ENCODE results near the gene SLC43A2.
"Not testable (repeated sequence)": the region's sequence is repeated elsewhere in the genome, so short reads cannot be mapped to it uniquely, and the experiment has no call there.

Gene SLC43A2

DNA sequence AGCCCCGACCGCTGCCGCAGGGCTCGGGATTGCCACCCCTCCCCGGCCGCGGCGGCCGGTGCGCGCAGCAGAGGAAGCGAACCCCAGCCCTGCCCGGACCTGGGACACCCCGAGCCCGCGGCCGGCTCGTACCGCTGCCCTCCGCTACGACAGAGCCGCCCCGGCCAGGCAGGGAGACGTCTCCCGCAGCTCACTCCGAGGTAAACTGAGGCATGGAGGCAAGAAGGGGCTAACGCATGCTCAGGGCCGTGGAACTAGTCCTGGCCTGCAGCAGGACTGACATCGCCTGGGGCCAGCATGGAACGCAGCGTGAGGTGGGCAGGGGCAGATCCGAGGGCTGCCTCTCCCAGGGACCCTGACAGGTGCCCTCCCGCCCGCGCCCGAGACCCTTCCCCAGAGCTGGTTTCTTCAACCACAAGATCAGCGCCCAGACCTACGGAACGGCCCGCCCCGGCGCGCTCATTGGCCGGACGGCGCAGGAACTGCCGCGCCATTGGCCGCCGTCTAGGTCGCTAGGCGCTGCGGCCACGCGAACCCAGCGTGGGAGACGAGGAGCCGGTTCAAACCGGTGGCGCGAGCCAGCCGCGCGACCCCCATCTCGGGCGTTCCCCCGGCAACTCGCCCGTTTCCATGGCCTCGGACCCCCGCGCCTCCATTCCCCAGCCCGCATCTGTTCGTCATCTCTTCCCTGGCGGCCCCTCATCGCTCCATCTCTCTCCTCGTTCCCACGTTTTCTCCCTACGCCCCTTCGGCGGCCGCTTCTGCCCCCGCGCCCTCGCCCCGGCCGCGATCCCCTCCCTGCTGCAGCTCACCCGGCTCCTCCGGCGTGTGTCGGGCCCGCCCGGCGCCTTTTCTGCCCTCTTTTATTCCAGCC is at the start of gene SLC43A2:
Gene SLC43A2, minus strand, starts transcription at position 853 of the 874 bp plus-strand sequence. CDS start 960 bp downstream, outside the sequence.
- DNase-seq (ENCODE audit: low spot score): peak; percentile 92

DNA sequence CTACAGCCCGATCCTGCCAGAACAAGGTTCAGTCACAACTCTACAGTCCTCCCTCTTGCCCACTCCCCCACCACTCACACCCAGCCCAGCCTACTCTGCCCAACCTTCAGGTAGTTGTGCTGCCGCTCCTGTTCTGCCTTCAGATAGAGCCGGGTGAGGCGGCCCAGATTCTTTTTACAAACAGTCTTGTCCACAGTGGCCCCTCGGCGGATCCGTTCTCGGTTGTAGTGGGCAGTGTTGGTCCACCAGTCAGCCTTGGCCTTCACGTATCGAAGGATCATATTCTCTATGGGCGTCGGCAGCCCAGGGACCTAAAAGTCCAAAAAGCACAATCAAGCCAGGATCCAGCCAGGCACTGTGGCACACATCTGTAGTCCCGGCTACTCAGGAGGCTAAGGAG is 47.8 kb upstream of the SLC43A2 start:
- no peak for DNase-seq (ENCODE audit: low spot score)

DNA sequence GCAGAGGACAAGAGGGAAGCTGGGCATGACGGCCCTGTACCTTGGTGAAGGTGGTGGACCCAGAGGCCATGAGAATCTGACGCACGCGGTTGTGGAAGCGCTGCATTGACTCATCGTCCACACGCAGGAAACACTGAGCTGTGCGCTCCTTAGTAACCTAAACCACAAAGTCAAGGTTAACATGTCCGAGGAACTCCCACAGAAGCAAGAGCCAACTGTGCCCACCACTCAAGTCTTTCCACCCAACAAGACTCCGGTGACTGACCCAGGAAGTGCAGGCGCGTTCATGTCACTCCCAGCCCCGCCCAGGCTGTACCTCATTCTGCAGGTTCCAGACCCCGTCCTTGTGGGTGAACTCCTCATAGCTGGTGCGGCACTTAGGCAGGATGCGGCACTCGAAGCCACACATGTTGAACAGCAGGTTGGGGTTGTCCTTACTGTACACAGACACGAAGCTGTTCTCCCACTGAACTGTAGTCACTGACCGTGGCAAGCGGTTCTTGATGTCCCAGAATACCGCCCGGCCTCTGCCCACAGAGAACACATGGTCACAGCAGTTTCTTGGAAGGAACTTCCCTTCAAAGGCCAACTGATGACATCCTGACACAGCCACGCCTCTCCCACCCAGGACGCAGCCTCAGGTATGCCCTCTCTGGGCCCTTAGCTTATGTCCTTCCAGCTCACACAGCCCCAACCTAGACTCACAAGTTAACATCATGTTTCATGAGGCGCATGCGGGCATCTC is 44.6 kb upstream of the SLC43A2 start:
- DNase-seq (ENCODE audit: low spot score): no peak

DNA sequence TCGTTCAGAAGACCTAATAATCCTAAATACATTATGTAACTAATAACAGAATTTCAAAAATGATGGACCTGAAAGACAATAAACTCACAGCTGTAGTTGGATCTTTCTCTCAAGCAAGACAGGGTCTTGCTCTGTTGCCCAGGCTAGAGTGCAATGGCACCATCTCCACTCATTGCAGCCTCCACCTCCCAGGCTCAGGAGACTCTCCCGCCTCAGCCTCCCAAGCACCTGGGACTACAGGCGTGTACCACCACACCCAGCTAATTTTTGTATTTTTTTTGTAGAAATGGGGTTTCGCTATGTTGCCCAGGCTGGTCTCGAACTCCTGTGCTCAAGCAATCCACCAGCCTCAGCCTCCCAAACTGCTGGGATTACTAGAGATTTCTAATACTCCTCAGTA is 35.3 kb upstream of the SLC43A2 start:
- not testable (repeated sequence) for DNase-seq (ENCODE audit: low spot score)

DNA sequence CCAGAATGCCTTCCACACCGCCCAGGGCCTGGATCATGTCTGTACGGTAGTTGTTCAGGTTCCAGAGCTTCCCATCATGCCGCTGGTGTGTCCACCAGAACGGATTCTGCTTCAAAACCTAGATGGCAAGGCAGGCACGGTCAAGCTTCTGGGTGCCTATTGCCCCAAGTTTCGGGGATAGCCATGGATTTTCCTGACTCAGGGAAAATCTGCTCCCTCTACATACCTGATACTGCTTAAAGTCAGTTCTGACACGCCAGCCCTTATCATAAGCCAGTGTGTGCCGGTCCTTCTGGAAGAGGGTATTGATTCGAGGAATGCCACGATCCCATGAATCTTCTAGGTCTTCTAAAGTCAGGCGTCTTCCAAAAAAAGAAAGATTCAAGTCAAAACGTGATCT is 32.4 kb upstream of the SLC43A2 start:
- no peak for DNase-seq (ENCODE audit: low spot score)

DNA sequence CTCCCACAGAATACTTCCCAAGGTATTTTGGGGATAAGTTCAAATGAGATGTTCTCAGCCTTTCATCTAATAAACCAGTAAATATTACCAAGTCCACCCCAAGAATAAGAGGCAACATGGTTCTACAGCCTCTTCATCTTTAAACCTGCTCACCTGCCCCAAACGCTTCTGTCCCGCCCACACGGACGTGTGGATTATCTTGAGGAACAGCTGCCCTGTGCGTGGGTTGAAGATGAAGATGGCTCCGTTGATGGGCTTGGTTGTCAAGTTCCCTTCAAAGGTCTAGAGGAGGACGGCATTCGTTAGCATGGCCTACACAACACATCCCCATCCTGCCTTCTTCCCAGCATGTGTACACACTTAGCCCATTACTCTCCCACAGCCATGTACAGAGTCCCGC is 29.5 kb upstream of the SLC43A2 start:
- DNase-seq (ENCODE audit: low spot score): no peak

DNA sequence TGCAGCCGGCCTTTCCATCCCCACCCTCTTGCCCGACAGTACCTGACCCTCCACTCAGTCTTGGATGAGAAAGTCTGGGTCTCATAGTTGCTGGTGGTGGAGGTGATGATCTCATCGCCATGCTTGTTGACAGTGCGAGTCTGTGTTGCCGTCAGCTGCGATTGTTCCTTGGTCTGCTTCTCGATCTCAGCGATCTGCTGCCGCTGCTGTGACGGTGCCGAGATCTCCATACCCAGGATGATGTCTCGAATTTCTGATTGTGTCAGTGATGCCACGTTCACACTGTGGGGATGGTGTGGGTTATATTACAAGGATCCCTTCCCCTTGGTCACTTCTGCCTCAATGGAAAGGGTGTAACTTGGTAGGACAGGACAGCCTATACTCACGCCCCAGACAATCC is 25.1 kb upstream of the SLC43A2 start:
- DNase-seq (ENCODE audit: low spot score): no peak

DNA sequence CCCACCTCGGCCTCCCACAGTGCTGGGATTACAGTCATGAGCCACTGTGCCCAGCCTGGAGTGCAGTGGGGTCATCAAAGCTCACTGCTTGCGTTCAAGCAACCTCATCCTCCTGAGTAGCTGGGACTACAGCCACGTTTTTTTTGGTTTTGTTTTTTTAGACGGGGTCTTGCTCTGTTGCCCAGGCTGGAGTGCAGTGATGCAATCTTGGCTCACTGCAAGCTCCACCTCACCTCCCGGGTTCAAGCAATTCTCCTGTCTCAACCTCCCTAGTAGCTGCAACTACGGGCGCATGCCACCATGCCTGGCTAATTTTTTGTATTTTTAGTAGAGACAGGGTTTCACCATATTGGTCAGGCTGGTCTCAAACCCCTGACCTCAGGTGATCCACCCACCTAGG is 24.2 kb upstream of the SLC43A2 start:
- not testable (repeated sequence) for DNase-seq (ENCODE audit: low spot score)

DNA sequence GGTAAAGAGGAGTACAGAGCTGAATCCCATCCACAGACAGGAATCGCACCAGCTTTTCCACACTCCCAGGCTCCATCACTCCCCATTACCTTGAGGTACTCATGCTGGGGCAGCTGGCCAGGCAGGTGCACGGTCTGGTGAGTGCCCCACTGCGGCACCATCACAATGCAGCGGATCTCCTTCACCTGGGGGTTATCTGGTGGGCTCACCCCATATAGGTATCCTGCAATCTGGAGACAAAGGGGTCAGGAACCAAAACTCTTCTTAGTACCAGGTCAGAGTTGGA is 22.9 kb upstream of the SLC43A2 start:
- DNase-seq (ENCODE audit: low spot score): no peak

DNA sequence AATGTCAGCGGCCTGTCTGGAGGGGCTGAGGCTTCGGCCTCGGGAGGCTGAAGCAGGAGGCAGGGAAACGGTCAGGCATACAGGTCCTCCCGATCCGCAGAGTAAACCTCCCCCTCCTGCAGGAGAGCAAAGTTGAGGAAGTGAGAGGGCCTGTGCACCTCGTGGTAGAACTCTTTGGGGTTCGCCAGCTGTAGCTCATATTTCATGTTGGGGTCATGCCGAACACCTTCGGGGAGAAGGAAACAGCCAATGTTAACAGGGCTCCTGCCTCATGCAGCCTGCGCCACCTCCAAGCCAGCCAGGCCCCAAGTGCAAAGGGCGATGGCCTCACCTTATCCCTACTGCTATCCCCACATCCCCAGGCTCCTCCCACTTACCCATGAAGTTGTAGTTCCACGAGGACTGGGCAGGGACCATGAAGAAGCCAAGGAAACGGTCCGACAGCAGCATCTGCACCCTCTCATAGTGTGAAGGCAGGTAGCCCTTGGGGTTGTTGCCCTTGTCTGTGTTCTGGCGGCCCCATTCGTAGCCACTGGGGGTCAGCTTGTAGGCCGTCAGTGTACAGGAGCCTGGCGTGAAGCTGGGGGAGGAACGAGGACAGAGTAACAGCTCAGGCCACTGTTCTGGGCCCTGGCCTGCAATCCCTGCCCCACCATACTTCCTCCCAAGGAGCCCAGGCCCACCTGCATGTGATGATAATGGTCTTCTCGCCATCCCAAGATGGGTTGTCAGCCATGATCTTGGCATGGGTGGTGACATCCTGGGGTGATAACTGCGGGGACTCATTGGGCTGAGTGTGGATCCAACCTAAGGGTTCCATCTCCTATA is 22.3 kb upstream of the SLC43A2 start:
- DNase-seq (ENCODE audit: low spot score): no peak

DNA sequence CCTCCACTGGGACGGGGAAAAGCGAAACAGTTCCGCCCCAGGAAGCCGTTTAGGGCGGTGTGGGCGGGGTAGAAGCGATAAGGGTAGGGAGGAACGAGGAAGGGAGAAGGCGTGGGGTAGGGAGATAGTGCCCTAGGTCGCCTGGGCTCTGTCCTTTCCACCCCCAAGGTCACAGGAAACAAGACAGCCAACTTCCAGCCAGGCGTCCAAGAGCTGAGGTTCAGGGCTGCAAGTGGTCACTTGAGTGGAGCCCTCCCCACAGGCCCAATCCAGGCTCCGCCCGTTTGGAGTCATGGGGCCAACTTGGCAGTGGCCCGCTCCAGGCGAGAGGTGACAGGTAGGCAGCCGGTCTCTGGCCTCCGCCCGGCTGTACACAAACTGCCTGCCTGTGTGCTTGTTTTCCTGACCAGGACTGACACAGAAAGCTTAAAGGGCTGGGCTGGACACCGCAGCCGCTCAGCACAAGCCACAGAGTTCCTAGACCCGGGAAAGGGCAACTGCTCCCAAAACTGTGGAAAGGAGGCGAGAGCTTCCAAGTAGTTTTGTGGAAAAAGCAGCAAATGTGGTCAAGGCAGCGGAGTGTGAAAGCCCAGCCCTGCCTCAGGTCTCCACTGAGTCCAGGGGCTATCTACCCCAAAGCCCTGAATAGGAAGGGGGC is 21.3 kb upstream of the SLC43A2 start, which contains the start of gene RILP:
Gene RILP, minus strand, starts transcription at position 23 of the 658 bp plus-strand sequence. CDS start 62 bp downstream, outside the sequence.
- DNase-seq (ENCODE audit: low spot score): peak; percentile 41

DNA sequence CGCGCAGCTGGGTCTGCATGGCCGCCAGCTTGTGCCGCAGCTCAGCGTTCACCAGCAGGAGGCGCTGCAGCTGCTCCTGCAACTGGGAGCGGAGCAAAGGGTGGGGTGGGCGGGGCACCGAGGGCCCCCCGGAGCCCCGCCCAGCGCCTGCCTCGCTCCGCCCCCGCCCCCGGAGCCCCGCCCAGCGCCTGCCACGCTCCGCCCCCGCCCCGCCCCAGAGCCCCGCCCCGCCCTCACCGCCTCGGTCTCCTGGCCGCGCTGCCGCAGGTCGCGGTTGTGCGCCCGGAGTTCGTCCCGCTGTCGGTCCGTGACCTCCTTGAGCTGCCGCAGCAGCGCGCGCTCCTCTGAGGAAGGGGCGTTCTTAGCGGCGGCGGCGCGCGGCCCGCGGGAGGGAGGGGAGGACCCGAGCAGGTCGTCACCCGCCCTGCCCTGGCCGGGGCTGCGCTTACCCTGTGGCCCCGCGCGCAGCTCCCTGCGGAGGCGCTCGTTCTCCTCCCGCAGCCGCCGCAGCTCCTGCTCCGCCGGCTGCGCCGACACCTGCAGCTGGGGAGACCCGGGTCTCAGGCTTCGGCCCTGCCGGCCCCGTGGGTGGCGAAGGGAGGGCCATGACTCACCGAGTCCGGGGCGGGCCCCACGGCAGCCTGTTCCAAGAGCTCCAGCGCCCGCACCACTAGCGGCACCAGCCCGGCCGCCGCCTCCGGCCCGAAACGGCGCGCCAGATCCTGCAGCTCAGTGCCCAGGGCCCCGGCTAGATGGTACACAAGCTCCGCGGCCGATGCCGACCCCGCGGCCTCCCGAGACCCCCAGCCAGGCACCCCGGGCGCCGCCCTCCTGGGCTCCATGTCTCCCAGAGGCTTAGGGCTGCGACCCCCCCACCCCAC is 20.6 kb upstream of the SLC43A2 start:
- DNase-seq (ENCODE audit: low spot score): peak; percentile 96

DNA sequence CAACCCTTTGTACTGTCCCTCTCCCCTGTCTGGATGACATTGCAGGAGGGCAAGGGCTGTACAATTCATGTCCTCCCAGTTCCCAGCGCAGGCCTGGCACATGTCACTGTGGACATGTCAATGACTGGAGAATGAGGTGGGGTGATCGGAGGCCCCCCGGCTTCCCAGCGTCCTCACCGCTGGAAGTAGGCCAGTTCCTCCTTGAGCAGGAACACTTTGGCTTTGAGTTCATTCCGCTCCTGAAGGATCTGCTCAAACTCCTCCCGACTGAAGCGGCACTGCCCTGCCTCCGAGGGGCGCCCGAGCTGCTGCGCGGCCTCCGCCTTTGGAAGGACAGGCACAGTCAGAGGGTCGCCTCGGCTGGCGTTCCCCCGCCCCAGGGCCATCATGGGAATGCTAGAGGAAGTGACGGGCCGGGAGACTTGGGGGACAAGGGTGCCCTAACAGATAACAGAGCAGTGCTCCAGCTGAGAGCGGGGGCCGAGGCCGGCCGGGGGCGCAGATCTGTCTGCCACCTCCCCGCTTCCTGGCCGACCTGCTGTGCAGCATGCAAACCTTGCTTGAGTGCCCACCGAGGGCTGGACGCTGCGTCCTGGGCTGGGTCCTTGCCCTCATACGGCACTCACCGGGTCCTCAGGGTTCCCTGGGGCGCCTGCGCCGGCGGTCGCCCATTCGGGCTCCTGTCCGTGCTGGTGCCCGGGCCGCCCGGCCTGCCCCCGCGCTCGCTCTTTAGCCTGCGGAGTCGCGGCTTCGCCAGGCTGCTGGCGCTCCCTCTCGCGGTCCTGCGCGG is 19.7 kb upstream of the SLC43A2 start:
- DNase-seq (ENCODE audit: low spot score): no peak

DNA sequence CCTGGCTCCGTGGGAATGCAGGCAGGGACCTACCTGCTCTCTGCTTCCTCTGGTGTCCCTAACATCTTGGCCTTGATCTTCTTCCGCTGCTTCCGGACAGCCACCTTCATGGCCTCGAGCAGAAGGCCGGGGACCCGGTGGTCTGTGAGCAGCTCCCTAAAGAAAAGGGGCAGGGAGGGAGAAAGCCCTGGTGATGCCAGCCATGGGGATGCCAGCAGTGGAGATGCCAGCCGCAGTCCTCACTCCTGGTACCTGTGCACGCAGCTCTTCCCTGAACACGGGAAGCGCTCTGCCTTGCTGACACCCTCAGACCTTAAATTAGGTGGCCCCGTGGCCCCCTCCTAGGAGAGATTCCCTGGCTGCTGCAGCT is 19.2 kb upstream of the SLC43A2 start:
- no peak for DNase-seq (ENCODE audit: low spot score)

DNA sequence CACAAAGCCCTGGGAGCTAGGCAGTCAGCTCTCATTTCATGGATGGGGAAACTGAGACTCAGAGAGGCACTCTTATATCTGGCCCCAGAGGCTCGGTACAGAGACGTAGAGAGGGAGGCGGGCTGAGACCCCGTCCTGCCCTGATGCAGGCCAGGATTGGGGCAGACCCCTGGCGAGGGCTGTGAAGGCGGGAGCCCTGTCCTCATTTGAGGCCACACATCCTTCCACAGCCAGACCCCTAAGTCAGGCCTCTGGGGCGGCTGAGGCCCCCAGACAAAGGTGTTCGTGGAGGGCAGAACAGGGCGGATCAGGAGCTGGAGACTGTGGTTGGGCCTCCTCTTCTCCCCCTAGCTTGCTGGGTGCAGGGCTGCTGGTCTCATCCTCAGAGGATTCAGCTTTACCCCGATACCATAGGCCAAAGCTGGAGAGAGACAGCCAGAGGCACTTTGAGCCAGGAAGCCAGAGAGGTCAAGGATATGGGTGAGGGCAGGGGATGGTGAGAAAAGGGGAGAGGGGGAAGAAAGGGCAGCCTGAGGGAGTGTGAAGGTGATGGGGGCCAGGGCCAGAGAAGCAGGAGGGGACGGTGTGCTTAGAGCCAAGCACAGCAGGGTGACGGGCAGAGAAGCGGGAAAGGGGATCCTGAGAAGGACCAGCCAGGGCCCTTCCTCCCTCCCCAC is 17.7 kb upstream of the SLC43A2 start:
- no peak for DNase-seq (ENCODE audit: low spot score)

DNA sequence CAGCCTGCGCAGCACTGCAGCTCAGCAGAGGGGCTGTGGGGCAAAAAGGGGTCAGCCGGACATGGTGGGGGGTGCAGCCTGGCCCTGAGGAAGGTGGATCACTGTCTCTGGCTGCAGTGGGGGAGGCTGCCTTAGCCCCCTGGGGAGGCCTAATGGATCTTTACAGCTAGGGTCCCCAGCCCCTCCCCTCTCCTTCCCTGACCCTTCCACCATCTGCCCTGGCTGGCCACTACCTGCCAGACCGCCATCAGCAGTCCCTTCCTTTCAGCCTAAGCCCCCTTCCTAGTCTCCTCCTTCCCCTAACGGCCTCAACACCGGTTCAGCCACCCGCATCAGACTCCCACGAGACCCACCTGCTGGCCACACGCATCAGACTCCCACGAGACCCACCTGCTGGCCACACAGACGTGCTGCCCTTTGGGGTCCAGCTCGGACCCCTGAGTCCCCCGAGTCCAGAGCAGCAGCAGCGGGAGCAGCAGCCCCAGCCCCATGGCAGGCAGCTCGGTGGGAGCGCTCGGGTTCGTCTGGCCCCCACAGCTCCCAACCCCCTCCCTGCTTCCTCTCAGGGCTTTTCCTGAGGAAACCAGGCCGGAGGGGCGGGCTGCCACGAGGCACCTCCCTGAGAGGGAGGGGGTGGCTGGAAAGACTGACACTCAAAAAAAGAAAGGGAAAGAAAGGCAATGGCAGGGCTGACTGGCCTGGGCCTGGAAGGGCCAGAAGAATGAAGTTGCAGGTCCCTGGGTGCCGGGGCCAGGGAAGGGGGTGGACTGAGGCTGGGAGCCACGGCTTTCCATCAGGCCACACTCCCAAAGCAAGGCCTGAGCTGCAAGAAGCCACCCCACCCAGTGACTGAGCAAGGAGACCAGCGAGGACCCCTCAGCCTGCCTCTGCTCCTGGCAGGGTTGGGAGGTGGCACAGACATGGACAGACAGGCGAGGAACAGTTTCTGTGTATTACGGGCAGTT is 16.9 kb upstream of the SLC43A2 start, which contains the start of gene SCARF1:
Gene SCARF1, minus strand, starts transcription at position 526 of the 965 bp plus-strand sequence. Its CDS starts 35 bp downstream, at position 491.
- no peak for DNase-seq (ENCODE audit: low spot score)

DNA sequence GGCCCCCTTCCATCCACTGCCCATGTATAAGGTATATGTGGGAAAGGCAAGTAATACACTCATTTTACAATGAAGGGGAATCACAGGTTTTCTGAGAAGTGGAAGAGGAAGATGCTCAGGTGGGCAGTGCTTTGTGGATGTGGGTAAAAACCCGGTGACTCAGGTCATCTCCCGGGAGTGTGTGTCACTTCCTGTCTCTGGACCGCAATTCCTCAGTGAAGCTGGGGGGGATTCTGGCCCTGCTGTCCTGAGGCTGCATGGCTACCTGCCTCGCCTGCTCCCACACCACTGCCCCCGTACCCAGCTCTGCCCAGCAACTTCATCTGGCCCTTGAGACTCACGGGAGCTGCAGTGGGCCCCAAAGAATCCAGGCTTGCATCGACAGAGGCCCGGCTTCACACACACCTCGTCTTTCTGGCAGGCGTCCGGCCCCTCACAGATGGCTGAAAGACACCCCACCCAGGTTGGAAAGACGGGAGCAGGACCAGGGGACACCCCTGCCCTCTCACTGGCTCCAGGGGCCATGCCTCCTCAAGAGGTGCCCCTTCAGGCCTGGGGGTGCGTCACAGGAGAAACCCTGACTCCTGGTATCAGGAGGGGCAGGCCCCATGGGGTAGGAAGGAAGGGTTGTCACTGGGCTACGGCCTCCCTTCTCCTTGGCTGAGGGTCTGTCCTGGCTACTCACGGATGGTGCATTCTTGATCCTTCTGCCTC is 16.0 kb upstream of the SLC43A2 start:
- peak; percentile 39 for DNase-seq (ENCODE audit: low spot score)

Data from germinal center (tissue), 1 donor.